GM19239 (cell line): ENCODE results near the gene GATA6.

Experiments used
- DNase-seq: peaks from one replicate; pipeline ENCODE4 v3.0.0; 2011; ENCODE audit warnings: low spot score; ENCODE audit not compliant: insufficient read length
- FAIRE-seq: peaks from 2 replicates; lab custom pipeline; 2011; peaks lifted over from hg19 to GRCh38; lab: Jason Lieb, UNC

Gene GATA6

GRCh38 chr18:22165603-22166068, 3.8 kb upstream of the GATA6 start:
- DNase-seq (no peak), FAIRE-seq (no peak)

GRCh38 chr18:22166069-22166950, 3.1 kb upstream of the GATA6 start:
- FAIRE-seq, result no peak
- no peak for DNase-seq

GRCh38 chr18:22167091-22167470, 2.3 kb upstream of the GATA6 start:
- DNase-seq (no peak), FAIRE-seq (no peak)

GRCh38 chr18:22167471-22168241, 1.7 kb upstream of the GATA6 start:
- no peak for DNase-seq

GRCh38 chr18:22168360-22168921, 948 bp upstream of the GATA6 start:
- FAIRE-seq (no peak), DNase-seq (no peak)

More at GRCh38 chr18:22167471-22168241, 1.7 kb upstream of the GATA6 start:
- FAIRE-seq, result no peak

- DNase-seq, result no peak
- FAIRE-seq, result no peak
Observed at GRCh38 chr18:22169889-22170420, 566 bp downstream of the GATA6 start.

GRCh38 chr18:22170421-22171257, 1.2 kb downstream of the GATA6 start:
- FAIRE-seq (no peak), DNase-seq (no peak)

- DNase-seq, result no peak
- no peak for FAIRE-seq
Observed at GRCh38 chr18:22171258-22172119, 2.1 kb downstream of the GATA6 start.

GRCh38 chr18:22172120-22172582, 2.8 kb downstream of the GATA6 start:
- no peak for FAIRE-seq
- no peak for DNase-seq

GRCh38 chr18:22172594-22173049, 3.2 kb downstream of the GATA6 start:
- FAIRE-seq, result no peak

GRCh38 chr18:22173221-22173927, 4.0 kb downstream of the GATA6 start:
- FAIRE-seq (no peak), DNase-seq (no peak)

More at GRCh38 chr18:22172594-22173049, 3.2 kb downstream of the GATA6 start:
- no peak for DNase-seq

GRCh38 chr18:22173928-22174301, 4.5 kb downstream of the GATA6 start:
- FAIRE-seq (no peak), DNase-seq (no peak)

- FAIRE-seq (no peak), DNase-seq (no peak)
Observed at GRCh38 chr18:22174341-22175145, 5.2 kb downstream of the GATA6 start.

GRCh38 chr18:22175346-22175745, 6.0 kb downstream of the GATA6 start:
- DNase-seq (no peak), FAIRE-seq (no peak)

GRCh38 chr18:22176420-22177326, 7.3 kb downstream of the GATA6 start:
- FAIRE-seq, result no peak

GRCh38 chr18:22177327-22177871, 8.0 kb downstream of the GATA6 start:
- FAIRE-seq (no peak), DNase-seq (no peak)

More at GRCh38 chr18:22176420-22177326, 7.3 kb downstream of the GATA6 start:
- no peak for DNase-seq
